Karpas-422 (cell line): ENCODE data around the gene PGLYRP1. TPM values are rescaled to one million over a fixed set of nuclear protein-coding genes. Genes with fewer than 3 reads are reported as not detected.

Experiments used
- DNase-seq: peaks from one replicate; pipeline ENCODE4 v3.0.0-alpha.2; 2015
- H2AFZ ChIP-seq: fragments of 200-600 bp; sonication (generic); 2 replicates; pipeline ENCODE4 v1.6.1; 2014; ENCODE audit warnings: antibody characterized with exemption, low read length, mixed read lengths
- H3K27ac ChIP-seq: fragments of 200-600 bp; sonication (generic); 2 replicates; pipeline ENCODE4 v1.5.1; 2014; ENCODE audit warnings: mild to moderate bottlenecking, low read length, moderate library complexity
- H3K27me3 ChIP-seq: fragments of 200-600 bp; sonication (generic); 2 replicates; pipeline ENCODE4 v1.6.1; 2014; ENCODE audit warnings: low read length, mixed read lengths
- H3K36me3 ChIP-seq: fragments of 200-600 bp; sonication (generic); 2 replicates; pipeline ENCODE4 v1.6.1; 2014; ENCODE audit warnings: low read length, mixed read lengths; ENCODE audit not compliant: insufficient read depth
- H3K4me1 ChIP-seq: fragments of 200-600 bp; sonication (generic); 2 replicates; pipeline ENCODE4 v1.6.1; 2014; ENCODE audit warnings: mild to moderate bottlenecking, low read length, mixed read lengths
- H3K4me2 ChIP-seq: fragments of 200-600 bp; sonication (generic); 2 replicates; pipeline ENCODE4 v1.6.1; 2014; ENCODE audit warnings: low read length, low read depth, mild to moderate bottlenecking; ENCODE audit not compliant: poor library complexity, severe bottlenecking
- H3K4me3 ChIP-seq: fragments of 200-600 bp; sonication (generic); 2 replicates; pipeline ENCODE4 v1.5.1; 2014; ENCODE audit warnings: mild to moderate bottlenecking, antibody characterized with exemption, low read length, mixed read lengths
- H3K79me2 ChIP-seq: fragments of 200-600 bp; sonication (generic); 2 replicates; pipeline ENCODE4 v1.6.1; 2014; ENCODE audit warnings: mild to moderate bottlenecking, low read length, mixed read lengths
- H3K9ac ChIP-seq: fragments of 200-600 bp; sonication (generic); 2 replicates; pipeline ENCODE4 v1.6.0; 2014; ENCODE audit warnings: low read length
- H3K9me2 ChIP-seq: fragments of 200-600 bp; sonication (generic), shearing (Covaris generic); replicated peaks from 2 replicates; pipeline ENCODE4 v1.6.0; 2014; ENCODE audit warnings: mild to moderate bottlenecking, low read length, moderate library complexity; ENCODE audit not compliant: insufficient read depth
- H3K9me3 ChIP-seq: fragments of 300-700, 200-600 bp; sonication (generic); 2 replicates; pipeline ENCODE4 v1.6.1; 2014; ENCODE audit warnings: low read length, mixed read lengths
- H4K20me1 ChIP-seq: fragments of 200-600 bp; sonication (generic); 2 replicates; pipeline ENCODE4 v1.6.1; 2014; ENCODE audit warnings: mild to moderate bottlenecking, antibody characterized with exemption, low read length, low read depth; ENCODE audit not compliant: insufficient read depth
- total RNA-seq: library from RNA; depleted of rRNA; stranded (reverse); fragments of >200 nt; shearing (Covaris generic); gene quantifications from 2 replicates; pipeline ENCODE4 v1.2.3, GENCODE V29; 2014; ENCODE audit warnings: low replicate concordance

Gene PGLYRP1
- total RNA-seq, 1 experiment from 2014 or later, result not detected

DNA sequence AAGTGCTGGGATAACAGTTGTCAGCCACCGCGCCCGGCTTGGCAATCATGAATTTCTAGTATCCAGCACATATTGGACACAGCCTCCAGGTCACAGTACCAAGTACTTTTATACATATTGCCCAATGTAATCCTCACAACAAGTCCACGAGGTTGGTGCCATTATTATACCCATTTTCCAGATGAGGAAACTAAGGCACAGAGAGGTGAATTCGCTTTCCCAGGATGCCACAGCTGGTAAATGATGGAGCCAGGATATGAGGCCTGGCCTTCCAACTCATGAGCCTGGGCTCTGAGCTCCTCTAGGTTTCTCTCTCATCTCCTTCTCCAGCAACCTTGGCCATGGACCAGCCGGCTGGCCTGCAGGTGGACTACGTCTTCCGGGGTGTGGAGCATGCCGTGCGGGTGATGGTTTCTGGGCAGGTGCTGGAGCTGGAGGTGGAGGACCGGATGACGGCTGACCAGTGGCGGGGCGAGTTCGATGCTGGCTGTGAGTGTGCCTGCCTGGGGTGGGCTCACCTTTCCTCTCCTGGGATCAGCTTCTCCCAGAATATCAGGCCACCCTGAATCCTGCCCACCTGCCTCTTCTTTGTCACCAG, 20.1 kb downstream of the PGLYRP1 start:
- no peak for DNase-seq
- Histone ChIP-seq H3K4me1 (peaks cover 22% of the 10 kb centered on the region), H3K79me2 (peaks cover 5% of the 10 kb centered on the region; the same call in 1 of the 2 replicates), H3K4me3 (no peak overlapping the region), H3K9me3 (no peaks in the 10 kb centered on the region), H3K36me3 (no peaks in the 10 kb centered on the region), H3K4me2 (no peak overlapping the region), H3K9me2 (no peaks in the 10 kb centered on the region), H3K9ac (no peak overlapping the region), H4K20me1 (peaks cover 6% of the 10 kb centered on the region; the same call in 1 of the 2 replicates), H3K27ac (no peak overlapping the region), H3K27me3 (no peaks in the 10 kb centered on the region), H2AFZ (no peak overlapping the region)

- Histone ChIP-seq H3K79me2 (peaks cover 16% of the 10 kb centered on the region), H3K4me2 (peak overlapping the region; percentile 82), H3K4me1 (peaks cover 31% of the 10 kb centered on the region), H2AFZ (no peak overlapping the region), H3K9me3 (no peaks in the 10 kb centered on the region), H3K27ac (no peak overlapping the region), H3K9ac (peak overlapping the region; percentile 67), H3K27me3 (no peaks in the 10 kb centered on the region), H3K4me3 (peak overlapping the region; percentile 67), H3K9me2 (no peaks in the 10 kb centered on the region), H4K20me1 (peaks cover 6% of the 10 kb centered on the region; the same call in 1 of the 2 replicates), H3K36me3 (no peaks in the 10 kb centered on the region)
- DNase-seq, result peak; percentile 91
These were observed 22.2 kb downstream of the PGLYRP1 start for GRCh38 chr19:46000491-46001246.

GRCh38 chr19:45999653-46000121, 23.2 kb downstream of the PGLYRP1 start:
- Histone ChIP-seq H3K9me2 (no peaks in the 10 kb centered on the region), H3K9me3 (no peaks in the 10 kb centered on the region), H4K20me1 (peaks cover 6% of the 10 kb centered on the region; the same call in 1 of the 2 replicates), H3K9ac (peak overlapping the region; percentile 67), H3K4me1 (peaks cover 31% of the 10 kb centered on the region), H3K4me2 (peak overlapping the region; percentile 82), H3K27ac (no peak overlapping the region), H3K4me3 (peak overlapping the region; percentile 67), H2AFZ (no peak overlapping the region), H3K36me3 (no peaks in the 10 kb centered on the region), H3K79me2 (peaks cover 18% of the 10 kb centered on the region), H3K27me3 (no peaks in the 10 kb centered on the region)
- DNase-seq, result peak; percentile 47

GRCh38 chr19:45998834-45999233, 24.0 kb downstream of the PGLYRP1 start:
- Histone ChIP-seq H3K9ac (no peak overlapping the region), H3K4me1 (peaks cover 36% of the 10 kb centered on the region), H3K9me3 (no peaks in the 10 kb centered on the region), H3K9me2 (no peaks in the 10 kb centered on the region), H3K79me2 (peaks cover 18% of the 10 kb centered on the region), H3K27me3 (no peaks in the 10 kb centered on the region), H2AFZ (no peak overlapping the region), H3K4me3 (no peak overlapping the region), H3K36me3 (no peaks in the 10 kb centered on the region), H3K27ac (no peak overlapping the region), H3K4me2 (no peak overlapping the region), H4K20me1 (peaks cover 6% of the 10 kb centered on the region; the same call in 1 of the 2 replicates)
- no peak for DNase-seq

DNA sequence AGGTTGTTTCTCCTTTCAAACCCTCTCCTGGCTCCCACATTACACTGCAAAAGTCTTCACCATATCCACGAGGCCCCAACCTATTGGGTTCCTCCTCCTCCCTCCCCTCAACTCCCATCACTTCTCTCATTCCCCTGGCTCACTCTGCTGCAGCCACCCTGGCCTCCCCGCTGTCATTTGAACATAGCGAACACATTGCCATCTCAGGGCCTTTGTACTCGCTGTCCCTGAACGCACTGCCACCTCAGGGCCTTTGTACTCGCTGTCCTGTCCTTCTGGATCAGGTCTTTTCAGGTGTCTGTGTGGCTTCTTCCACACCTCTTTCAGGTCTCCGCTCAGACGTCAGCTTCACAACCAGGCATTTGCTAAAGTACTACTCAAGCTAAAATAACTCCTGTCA, 25.9 kb downstream of the PGLYRP1 start:
- no peaks in the 10 kb centered on the region for H3K27me3 ChIP-seq

DNA sequence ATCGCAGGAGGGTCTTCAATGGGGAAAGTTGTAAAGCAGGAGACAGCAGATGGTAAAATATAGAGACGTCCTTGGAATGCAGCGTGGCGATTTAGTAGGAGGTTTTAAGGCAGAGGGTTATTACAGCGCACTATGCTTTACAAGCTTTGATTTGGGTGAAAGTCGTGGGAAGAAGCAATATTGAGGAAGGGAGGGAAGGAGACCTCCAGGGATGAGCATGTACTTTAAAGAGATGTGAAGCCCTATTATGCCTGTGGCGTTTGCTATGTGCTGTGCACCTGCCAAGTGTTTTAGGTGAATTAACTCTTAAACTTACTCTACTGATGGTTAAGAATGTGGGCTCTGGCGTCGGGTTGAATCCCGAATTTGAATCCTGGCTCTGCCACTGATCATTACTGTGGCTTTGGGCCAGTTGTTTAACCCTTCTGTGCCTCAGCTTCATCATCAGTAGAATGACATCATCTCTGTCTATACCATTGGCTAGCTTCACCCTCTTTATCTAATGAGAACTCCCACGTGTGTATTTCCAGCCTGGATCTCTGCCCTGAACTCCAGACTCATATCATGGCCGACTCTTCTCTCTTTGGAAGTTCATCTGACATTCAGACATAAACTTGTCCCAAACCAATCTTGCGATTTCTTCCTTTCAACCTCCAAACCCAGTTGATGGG, 27.0 kb downstream of the PGLYRP1 start:
- no peaks in the 10 kb centered on the region for H3K9me2 ChIP-seq
- H3K36me3 ChIP-seq, result no peaks in the 10 kb centered on the region
- H2AFZ ChIP-seq, result 0 out of 2 replicates have a peak overlapping the region, but pooled peaks have one; percentile 21
- H3K79me2 ChIP-seq, result peaks cover 13% of the 10 kb centered on the region
- H3K4me2 ChIP-seq, result peak overlapping the region; percentile 68
- H3K9me3 ChIP-seq, result no peaks in the 10 kb centered on the region
- peak overlapping the region; percentile 85 for H3K9ac ChIP-seq
- no peak overlapping the region for H3K27ac ChIP-seq
- peak overlapping the region; percentile 92 for H3K4me3 ChIP-seq
- peaks cover 36% of the 10 kb centered on the region for H3K4me1 ChIP-seq
- no peaks in the 10 kb centered on the region for H3K27me3 ChIP-seq
- DNase-seq, result no peak
- H4K20me1 ChIP-seq, result peaks cover 6% of the 10 kb centered on the region; the same call in 1 of the 2 replicates

More for the DNA sequence above, 25.9 kb downstream of the PGLYRP1 start:
- H3K4me1 ChIP-seq, result peaks cover 36% of the 10 kb centered on the region
- no peak overlapping the region for H2AFZ ChIP-seq
- no peak overlapping the region for H3K4me3 ChIP-seq
- DNase-seq, result no peak
- peaks cover 6% of the 10 kb centered on the region; the same call in 1 of the 2 replicates for H4K20me1 ChIP-seq
- no peaks in the 10 kb centered on the region for H3K9me2 ChIP-seq
- H3K36me3 ChIP-seq, result no peaks in the 10 kb centered on the region
- H3K9ac ChIP-seq, result peak overlapping the region; percentile 17; the same call in 1 of the 2 replicates
- H3K79me2 ChIP-seq, result peaks cover 18% of the 10 kb centered on the region
- no peak overlapping the region for H3K4me2 ChIP-seq
- no peaks in the 10 kb centered on the region for H3K9me3 ChIP-seq
- no peak overlapping the region for H3K27ac ChIP-seq

GRCh38 chr19:45994998-45995714, 27.7 kb downstream of the PGLYRP1 start, which contains the start of gene CCDC61:
TSS of gene CCDC61 (plus strand) at chr19:45995467. CDS start at chr19:46003019, 7,552 bp downstream.
- Histone ChIP-seq H3K9me2 (no peaks in the 10 kb centered on the region), H3K27me3 (no peaks in the 10 kb centered on the region), H3K79me2 (peaks cover 13% of the 10 kb centered on the region), H3K4me1 (peaks cover 29% of the 10 kb centered on the region), H3K4me2 (peak within 1 kb of the TSS; percentile 94), H3K9ac (peak within 1 kb of the TSS; percentile 85), H3K27ac (no peak within 1 kb of the TSS), H2AFZ (peak within 1 kb of the TSS; percentile 72), H4K20me1 (peaks cover 6% of the 10 kb centered on the region; the same call in 1 of the 2 replicates), H3K9me3 (no peaks in the 10 kb centered on the region), H3K4me3 (peak within 1 kb of the TSS; percentile 92), H3K36me3 (no peaks in the 10 kb centered on the region)
- DNase-seq, result peak; percentile 100
